SK-N-SH (cell line): ENCODE measurements around the gene TTC9B. TPM values are rescaled to one million over a fixed set of nuclear protein-coding genes. Genes with fewer than 3 reads are reported as not detected.

Source experiments
- CTCF ChIA-PET: fragments of 300-600, 350-600 bp; formaldehyde crosslinking; extraction: SDS; loops from one replicate; lab custom pipeline; 2021; lab: Yijun Ruan, JAX
- POLR2A ChIA-PET: fragments of 350-600 bp; sonication (Branson Sonifier 250); formaldehyde crosslinking; extraction: SDS; loops from one replicate; lab custom pipeline; 2020; ENCODE audit warnings: antibody characterized with exemption, inconsistent platforms; lab: Yijun Ruan, JAX
- DNase-seq: peaks from one replicate; pipeline ENCODE4 v3.0.0; 2012
- H2AFZ ChIP-seq: fragments of 200-600 bp; sonication (generic); 2 replicates; pipeline ENCODE4 v1.8.1; 2016; ENCODE audit warnings: antibody characterized with exemption, mild to moderate bottlenecking, low read depth
- H3F3A ChIP-seq: fragments of 200-600 bp; sonication (generic); replicated peaks from 2 replicates; pipeline ENCODE3; 2016; ENCODE audit warnings: antibody characterized with exemption, mild to moderate bottlenecking; ENCODE audit not compliant: insufficient read depth
- H3K27ac ChIP-seq, 2 experiments: fragments of 200-500 bp in 1 of 2; fragments of 200-600 bp in 1 of 2; sonication (Bioruptor generic) in 1 of 2; sonication (generic), shearing (Covaris generic) in 1 of 2; 2 replicates each; pipeline versions ENCODE4 v1.5.1 to v1.6.1; 2014 to 2016; ENCODE audit warnings: low read depth in 2 of 2, inconsistent platforms in 1 of 2, low read length in 1 of 2, mild to moderate bottlenecking in 1 of 2, mixed read lengths in 1 of 2
- H3K27me3 ChIP-seq: fragments of 200-600 bp; sonication (generic), shearing (Covaris generic); 2 replicates; pipeline ENCODE4 v1.6.1; 2016; ENCODE audit warnings: mixed run types; ENCODE audit not compliant: insufficient read depth
- H3K36me3 ChIP-seq, 2 experiments: fragments of 200-500 bp in 1 of 2; fragments of 200-600 bp in 1 of 2; sonication (Bioruptor generic) in 1 of 2; sonication (generic) in 1 of 2; replicated peaks in 1 of 2; 2 replicates each; pipeline versions ENCODE3 to v1.5.1; 2014 to 2016; ENCODE audit warnings: low read length in 1 of 2, mild to moderate bottlenecking in 1 of 2; ENCODE audit not compliant: insufficient read depth in 2 of 2, control insufficient read depth in 1 of 2
- H3K4me1 ChIP-seq, 2 experiments: fragments of 200-500 bp in 1 of 2; fragments of 200-600 bp in 1 of 2; sonication (Bioruptor generic) in 1 of 2; sonication (generic), shearing (Covaris generic) in 1 of 2; 2 replicates each; pipeline versions ENCODE4 v1.5.1 to v1.6.1; 2014 to 2016; ENCODE audit warnings: low read depth in 1 of 2, low read length in 1 of 2, mixed run types in 1 of 2; ENCODE audit not compliant: insufficient read depth in 2 of 2, control insufficient read depth in 1 of 2
- H3K4me2 ChIP-seq: fragments of 200-600 bp; sonication (generic), shearing (Covaris generic); 2 replicates; pipeline ENCODE4 v1.6.1; 2017; ENCODE audit warnings: mixed run types
- H3K4me3 ChIP-seq, 2 experiments: fragments of 200-500 bp in 1 of 2; fragments of 200-600 bp in 1 of 2; sonication (Bioruptor generic) in 1 of 2; sonication (generic), shearing (Covaris generic) in 1 of 2; 2 replicates each; pipeline versions ENCODE4 v1.5.1 to v1.8.1; 2014 to 2016; ENCODE audit warnings: low read depth in 2 of 2, inconsistent platforms in 1 of 2, low read length in 1 of 2, mild to moderate bottlenecking in 1 of 2, mixed read lengths in 1 of 2, moderate library complexity in 1 of 2
- H3K79me2 ChIP-seq: fragments of 200-600 bp; sonication (generic); 2 replicates; pipeline ENCODE4 v1.8.1; 2017; ENCODE audit warnings: mild to moderate bottlenecking; ENCODE audit not compliant: insufficient read depth
- H3K9ac ChIP-seq: fragments of 200-600 bp; sonication (generic); 2 replicates; pipeline ENCODE4 v1.6.1; 2017; ENCODE audit warnings: mixed run types
- H3K9me2 ChIP-seq: fragments of 200-600 bp; sonication (generic); 2 replicates; pipeline ENCODE4 v1.6.1; 2017; ENCODE audit warnings: mixed run types
- H3K9me3 ChIP-seq: fragments of 200-600 bp; sonication (generic); 2 replicates; pipeline ENCODE4 v1.6.1; 2017; ENCODE audit warnings: mixed run types, mild to moderate bottlenecking, moderate library complexity
- H4K20me1 ChIP-seq: fragments of 200-600 bp; sonication (generic); 2 replicates; pipeline ENCODE4 v1.6.1; 2017; ENCODE audit warnings: mild to moderate bottlenecking, mixed run types; ENCODE audit not compliant: insufficient read depth
- CHD2 ChIP-seq: fragments of 150-350 bp; IDR thresholded peaks from 2 replicates; pipeline ENCODE4 v1.6.1; 2018; ENCODE audit warnings: low read length; ENCODE audit not compliant: partially characterized antibody
- FOXJ3 ChIP-seq: sonication (generic); formaldehyde crosslinking; IDR thresholded peaks from 2 replicates; pipeline ENCODE4 v1.5.1; 2020; ENCODE audit warnings: mild to moderate bottlenecking, missing genetic modification reagents
- FOXM1 ChIP-seq: IDR thresholded peaks from 2 replicates; pipeline ENCODE4 v1.4.0; 2012; ENCODE audit warnings: low read depth, mild to moderate bottlenecking
- RAD21 ChIP-seq: IDR thresholded peaks from 2 replicates; pipeline ENCODE4 v1.6.1; 2012; ENCODE audit warnings: mild to moderate bottlenecking, low read length
- REST ChIP-seq: IDR thresholded peaks from 2 replicates; pipeline ENCODE4 v1.6.1; 2012; ENCODE audit warnings: mild to moderate bottlenecking, low read depth, low read length, moderate library complexity
- RXRA ChIP-seq: IDR thresholded peaks from 2 replicates; pipeline ENCODE4 v1.4.0; 2012; ENCODE audit warnings: low read depth, mild to moderate bottlenecking, borderline replicate concordance
- SIN3A ChIP-seq: IDR thresholded peaks from 2 replicates; pipeline ENCODE4 v1.6.1; 2012; ENCODE audit warnings: low read depth, mild to moderate bottlenecking, low read length, moderate library complexity, borderline replicate concordance
- TEAD4 ChIP-seq: IDR thresholded peaks from 2 replicates; pipeline ENCODE4 v1.4.0; 2012; ENCODE audit warnings: mild to moderate bottlenecking, borderline replicate concordance; ENCODE audit not compliant: insufficient read depth
- USF1 ChIP-seq: IDR thresholded peaks from 2 replicates; pipeline ENCODE4 v1.4.0; 2012; ENCODE audit warnings: low read depth, borderline replicate concordance
- YY1 ChIP-seq: IDR thresholded peaks from 2 replicates; pipeline ENCODE4 v1.4.0; 2012; ENCODE audit warnings: low read depth, mild to moderate bottlenecking
- WGBS: methylation state at CpG from one replicate; pipeline ENCODE4 v1.1.6; 2017; ENCODE audit warnings: low lambda C conversion rate; 5-methylcytosine and 5-hydroxymethylcytosine counted together
- polyA plus RNA-seq, 3 experiments: library from polyadenylated mRNA; depleted of rRNA; stranded (reverse); fragments of >200 nt; gene quantifications; 2 replicates each; pipeline ENCODE4 v1.2.3, GENCODE V29; 2012

TTC9B gene
- polyA plus RNA-seq, 1 of the 3 experiments (the other 2 are of a cell fraction), result 0.30 TPM

- peaks cover 52% of the 10 kb centered on the region for H3K79me2 ChIP-seq
- H3K27me3 ChIP-seq, result no peaks in the 10 kb centered on the region
Measured at GRCh38 chr19:40264314-40265054, 46.3 kb upstream of the TTC9B start.

More at GRCh38 chr19:40264314-40265054, 46.3 kb upstream of the TTC9B start:
- Histone ChIP-seq H3K27ac (no peak overlapping the region), H3K4me2 (no peak overlapping the region), H3K4me1 (no peaks in the 10 kb centered on the region; a peak in 1 of 4 replicates), H3K9ac (no peak overlapping the region), H3K4me3 (no peak overlapping the region), H2AFZ (no peak overlapping the region), H3F3A (peaks cover 3% of the 10 kb centered on the region), H4K20me1 (peaks cover 27% of the 10 kb centered on the region), H3K9me3 (no peaks in the 10 kb centered on the region), H3K9me2 (no peaks in the 10 kb centered on the region), H3K36me3 (peaks cover 3 to 8% of the 10 kb centered on the region in 2 experiments)
- ChIA-PET CTCF (no interaction called here), POLR2A (no interaction called here)
- TF ChIP-seq RAD21 (no peak), SIN3A (no peak), USF1 (no peak), YY1 (no peak), TEAD4 (no peak), CHD2 (no peak), FOXJ3 (CRISPR knock-in tag) (no peak), FOXM1 (no peak), REST (no peak), RXRA (no peak)
- no peak for DNase-seq
- WGBS, result 93% methylated on average over 19 of the region's 19 CpGs
